Ectodermal cell (in vitro differentiated cells): ENCODE results near the gene MAPKAP1.

Experiments used
- H3K27ac ChIP-seq: 2 replicates; pipeline ENCODE4 v1.7.0; 2013; ENCODE audit warnings: mild to moderate bottlenecking, low read depth, low read length; ENCODE audit not compliant: insufficient read depth, poor library complexity, severe bottlenecking
- H3K27me3 ChIP-seq: 2 replicates; pipeline ENCODE4 v1.7.0; 2013; ENCODE audit warnings: mild to moderate bottlenecking, low read length; ENCODE audit not compliant: insufficient read depth, control insufficient read depth, poor library complexity, severe bottlenecking
- H3K36me3 ChIP-seq: one replicate; pipeline ENCODE4 v1.7.0; 2013; ENCODE audit warnings: low read length; ENCODE audit not compliant: control insufficient read depth, insufficient read depth
- H3K4me1 ChIP-seq: one replicate; pipeline ENCODE4 v1.7.0; 2013; ENCODE audit warnings: low read length; ENCODE audit not compliant: control insufficient read depth, insufficient read depth
- H3K4me3 ChIP-seq: 2 replicates; pipeline ENCODE4 v1.7.0; 2013; ENCODE audit warnings: low read depth, low read length, control low read depth; ENCODE audit not compliant: insufficient read depth
- H3K9me3 ChIP-seq: 2 replicates; pipeline ENCODE4 v1.7.0; 2013; ENCODE audit warnings: mild to moderate bottlenecking, low read length, moderate library complexity; ENCODE audit not compliant: control insufficient read depth
- WGBS, 2 experiments: methylation state at CpG; one replicate each; pipeline ENCODE4 v1.1.7; 2013; ENCODE audit warnings: missing lambda C conversion rate in 2 of 2; 5-methylcytosine and 5-hydroxymethylcytosine counted together

Gene MAPKAP1

GRCh38 chr9:125544988-125545651 is 161.9 kb downstream of the MAPKAP1 start:
- 94 to 95% methylated on average over 13 of the region's 13 CpGs for WGBS, 2 experiments
- no peaks in the 10 kb centered on the region for H3K27me3 ChIP-seq
- no peaks in the 10 kb centered on the region for H3K36me3 ChIP-seq
- H3K27ac ChIP-seq = no peak overlapping the region
- no peaks in the 10 kb centered on the region for H3K9me3 ChIP-seq
- H3K4me3 ChIP-seq = no peak overlapping the region
- H3K4me1 ChIP-seq = peaks cover 13% of the 10 kb centered on the region

- WGBS, 2 experiments = 95 to 96% methylated on average over 4 of the region's 4 CpGs
- Histone ChIP-seq H3K27ac (no peak overlapping the region), H3K9me3 (no peaks in the 10 kb centered on the region), H3K4me1 (peaks cover 13% of the 10 kb centered on the region), H3K36me3 (no peaks in the 10 kb centered on the region), H3K4me3 (no peak overlapping the region), H3K27me3 (no peaks in the 10 kb centered on the region)
These were observed 162.5 kb downstream of the MAPKAP1 start for GRCh38 chr9:125544484-125544883.

- Histone ChIP-seq H3K9me3 (no peaks in the 10 kb centered on the region), H3K27me3 (no peaks in the 10 kb centered on the region), H3K36me3 (no peaks in the 10 kb centered on the region), H3K27ac (no peak overlapping the region), H3K4me1 (peaks cover 2% of the 10 kb centered on the region), H3K4me3 (no peak overlapping the region)
- 96% methylated on average over 12 of the region's 12 CpGs for WGBS, 2 experiments
These were observed 165.2 kb downstream of the MAPKAP1 start for GRCh38 chr9:125541840-125542243.

- no peak overlapping the region for H3K4me3 ChIP-seq
- H3K4me1 ChIP-seq = no peaks in the 10 kb centered on the region
- no peak overlapping the region for H3K27ac ChIP-seq
- no peaks in the 10 kb centered on the region for H3K9me3 ChIP-seq
- no peaks in the 10 kb centered on the region for H3K36me3 ChIP-seq
- no peaks in the 10 kb centered on the region for H3K27me3 ChIP-seq
- 88 to 94% methylated on average over 3 of the region's 3 CpGs for WGBS, 2 experiments
These were observed 166.5 kb downstream of the MAPKAP1 start for GRCh38 chr9:125540497-125540896.

GRCh38 chr9:125538092-125538473 is 168.9 kb downstream of the MAPKAP1 start:
- no peak overlapping the region for H3K4me3 ChIP-seq
- no peaks in the 10 kb centered on the region for H3K27me3 ChIP-seq
- WGBS, 2 experiments = 96 to 98% methylated on average over 2 of the region's 2 CpGs
- no peaks in the 10 kb centered on the region for H3K9me3 ChIP-seq
- no peaks in the 10 kb centered on the region for H3K4me1 ChIP-seq
- H3K27ac ChIP-seq = no peak overlapping the region
- no peaks in the 10 kb centered on the region for H3K36me3 ChIP-seq

GRCh38 chr9:125537442-125538091 is 169.4 kb downstream of the MAPKAP1 start:
- H3K4me3 ChIP-seq = no peak overlapping the region
- H3K36me3 ChIP-seq = no peaks in the 10 kb centered on the region
- H3K27ac ChIP-seq = no peak overlapping the region
- no peaks in the 10 kb centered on the region for H3K4me1 ChIP-seq
- 93 to 96% methylated on average over 2 of the region's 2 CpGs for WGBS, 2 experiments
- H3K27me3 ChIP-seq = no peaks in the 10 kb centered on the region
- no peaks in the 10 kb centered on the region for H3K9me3 ChIP-seq

- no peak overlapping the region for H3K4me3 ChIP-seq
- no peak overlapping the region for H3K27ac ChIP-seq
- WGBS, 2 experiments = 79 to 91% methylated on average over 1 of the region's 1 CpG
- H3K4me1 ChIP-seq = no peaks in the 10 kb centered on the region
- H3K9me3 ChIP-seq = no peaks in the 10 kb centered on the region
- no peaks in the 10 kb centered on the region for H3K27me3 ChIP-seq
- H3K36me3 ChIP-seq = no peaks in the 10 kb centered on the region
These were observed 170.2 kb downstream of the MAPKAP1 start for GRCh38 chr9:125536776-125537175.

GRCh38 chr9:125536167-125536772 is 170.7 kb downstream of the MAPKAP1 start:
- Histone ChIP-seq H3K9me3 (no peaks in the 10 kb centered on the region), H3K27me3 (no peaks in the 10 kb centered on the region), H3K36me3 (no peaks in the 10 kb centered on the region), H3K27ac (no peak overlapping the region), H3K4me1 (no peaks in the 10 kb centered on the region), H3K4me3 (no peak overlapping the region)
- 88 to 96% methylated on average over 3 of the region's 3 CpGs for WGBS, 2 experiments

GRCh38 chr9:125534971-125535701 is 171.9 kb downstream of the MAPKAP1 start:
- Histone ChIP-seq H3K4me1 (no peaks in the 10 kb centered on the region), H3K27me3 (no peaks in the 10 kb centered on the region), H3K9me3 (no peaks in the 10 kb centered on the region), H3K36me3 (no peaks in the 10 kb centered on the region), H3K27ac (no peak overlapping the region), H3K4me3 (no peak overlapping the region)
- WGBS, 2 experiments = 65 to 67% methylated on average over 3 to 4 of the region's 4 CpGs
